GM10266 (cell line): Measurements from ENCODE around the gene EME2.

Experiments
- DNase-seq: peaks from one replicate; pipeline ENCODE4 v3.0.0; 2012; ENCODE audit errors: extremely low spot score
- TF ChIP-seq, protein P1 (sequence below): IDR thresholded peaks from 2 replicates; pipeline ENCODE4 v1.5.1; 2012; ENCODE audit warnings: mild to moderate bottlenecking, low read depth; ENCODE audit not compliant: control insufficient read depth, insufficient read depth; ENCODE audit errors: missing control alignments

EME2 gene

DNA sequence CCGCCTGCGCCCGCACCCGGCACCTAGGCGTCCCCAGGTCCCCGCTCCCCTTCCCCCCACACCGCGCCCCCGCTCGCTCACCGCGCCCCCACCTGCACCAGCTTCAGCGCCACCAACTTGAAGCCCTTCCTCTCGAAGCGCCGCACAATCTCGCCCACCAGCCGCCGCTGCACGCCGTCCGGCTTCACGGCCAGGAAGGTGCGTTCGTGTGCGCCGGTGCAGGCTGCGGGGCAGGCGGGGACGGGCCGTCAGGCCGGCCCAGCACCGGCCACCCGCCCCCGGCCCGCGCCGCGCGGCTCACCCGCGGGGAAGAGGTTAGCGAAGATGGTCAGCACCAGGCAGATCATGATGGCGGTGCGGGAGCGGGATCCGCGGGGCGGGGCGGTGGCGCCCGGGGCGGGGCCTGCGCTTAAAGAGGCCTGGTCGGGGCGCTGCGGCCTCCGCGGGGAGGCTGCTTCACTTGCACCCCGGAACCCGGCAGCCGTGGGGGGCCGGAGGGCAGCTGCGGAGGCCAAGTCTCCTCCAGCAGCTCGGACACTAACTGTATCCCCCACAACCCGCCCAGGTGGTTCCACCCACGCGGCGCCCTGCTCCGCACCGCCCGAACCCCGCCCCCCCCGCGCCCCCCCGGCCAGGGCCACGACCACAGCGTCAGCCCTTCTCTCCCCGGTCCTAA lies 1.3 kb upstream of the EME2 start, which contains the start of gene NME3:
NME3 (minus strand) TSS at position 356 of the 676 bp plus-strand sequence; CDS start at position 347, 9 bp downstream.
- DNase-seq = peak; percentile 94
- TF ChIP-seq, protein P1, sequence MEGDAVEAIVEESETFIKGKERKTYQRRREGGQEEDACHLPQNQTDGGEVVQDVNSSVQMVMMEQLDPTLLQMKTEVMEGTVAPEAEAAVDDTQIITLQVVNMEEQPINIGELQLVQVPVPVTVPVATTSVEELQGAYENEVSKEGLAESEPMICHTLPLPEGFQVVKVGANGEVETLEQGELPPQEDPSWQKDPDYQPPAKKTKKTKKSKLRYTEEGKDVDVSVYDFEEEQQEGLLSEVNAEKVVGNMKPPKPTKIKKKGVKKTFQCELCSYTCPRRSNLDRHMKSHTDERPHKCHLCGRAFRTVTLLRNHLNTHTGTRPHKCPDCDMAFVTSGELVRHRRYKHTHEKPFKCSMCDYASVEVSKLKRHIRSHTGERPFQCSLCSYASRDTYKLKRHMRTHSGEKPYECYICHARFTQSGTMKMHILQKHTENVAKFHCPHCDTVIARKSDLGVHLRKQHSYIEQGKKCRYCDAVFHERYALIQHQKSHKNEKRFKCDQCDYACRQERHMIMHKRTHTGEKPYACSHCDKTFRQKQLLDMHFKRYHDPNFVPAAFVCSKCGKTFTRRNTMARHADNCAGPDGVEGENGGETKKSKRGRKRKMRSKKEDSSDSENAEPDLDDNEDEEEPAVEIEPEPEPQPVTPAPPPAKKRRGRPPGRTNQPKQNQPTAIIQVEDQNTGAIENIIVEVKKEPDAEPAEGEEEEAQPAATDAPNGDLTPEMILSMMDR = no peak

DNA sequence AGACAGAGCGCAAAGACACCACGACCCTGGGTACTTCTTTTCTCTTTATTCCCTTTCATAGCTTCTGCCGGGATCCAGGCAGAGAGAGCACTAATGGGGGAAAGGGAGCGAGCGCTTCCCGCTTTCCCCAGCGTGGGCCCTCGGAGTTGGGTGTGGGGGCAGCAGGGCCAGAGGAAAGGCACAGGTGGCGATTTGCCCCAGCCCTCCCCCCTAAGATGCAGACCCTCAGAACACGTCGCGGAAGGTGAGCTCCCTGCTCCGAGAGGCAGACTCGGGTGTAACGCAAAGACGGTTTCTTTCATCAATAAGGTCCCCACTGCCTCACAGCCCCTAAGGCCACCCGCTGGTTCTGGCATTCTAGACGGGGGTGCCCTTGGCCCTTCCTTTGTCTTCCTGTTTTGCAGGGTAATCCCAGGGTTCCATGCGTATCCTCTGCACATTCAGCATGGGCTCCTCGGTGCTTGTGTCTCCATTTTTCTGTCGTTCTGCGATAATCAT lies 697 bp upstream of the EME2 start:
- no peak for DNase-seq
- TF ChIP-seq, protein P1 = no peak

DNA sequence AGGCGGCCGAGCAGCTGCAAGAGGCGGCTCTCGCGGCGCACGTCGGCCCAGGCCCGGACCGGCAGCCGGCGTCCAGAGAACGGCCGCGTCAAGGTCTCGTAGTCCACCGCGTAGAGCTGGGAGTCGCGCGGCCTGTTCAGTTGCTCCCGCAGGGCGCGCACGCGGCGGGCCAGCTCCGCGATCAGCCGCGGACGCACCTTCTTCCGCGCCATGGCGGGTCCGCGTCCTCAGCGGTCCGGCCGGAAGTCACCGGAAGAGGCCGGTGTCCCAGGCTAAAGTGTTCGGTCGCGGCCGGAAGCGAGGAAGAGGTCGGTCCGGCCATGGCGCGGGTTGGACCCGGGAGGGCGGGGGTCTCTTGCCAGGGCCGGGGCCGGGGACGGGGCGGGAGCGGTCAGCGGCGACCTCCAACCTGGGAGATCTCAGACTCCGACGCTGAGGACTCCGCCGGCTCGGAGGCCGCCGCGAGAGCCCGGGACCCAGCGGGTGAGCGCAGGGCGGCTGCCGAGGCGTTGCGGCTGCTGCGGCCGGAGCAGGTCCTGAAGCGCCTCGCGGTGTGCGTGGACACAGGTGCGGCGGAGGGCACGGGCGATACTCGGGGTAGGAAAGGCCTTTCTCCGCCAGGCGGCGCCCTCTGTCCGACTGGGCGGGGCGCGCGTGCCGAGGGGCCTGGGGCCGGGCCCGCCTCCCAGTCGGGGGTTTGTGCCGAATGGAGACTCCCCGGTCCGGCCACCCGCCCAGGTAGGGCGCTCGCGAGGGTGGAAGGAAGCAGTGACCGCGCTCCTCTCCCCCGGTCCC lies 495 bp downstream of the EME2 start, which contains the start of gene MRPS34:
MRPS34 (minus strand) TSS at position 227 of the 795 bp plus-strand sequence; CDS start at position 212, 15 bp downstream.
- TF ChIP-seq, protein P1 = peak; percentile 94
- DNase-seq = peak; percentile 93

DNA sequence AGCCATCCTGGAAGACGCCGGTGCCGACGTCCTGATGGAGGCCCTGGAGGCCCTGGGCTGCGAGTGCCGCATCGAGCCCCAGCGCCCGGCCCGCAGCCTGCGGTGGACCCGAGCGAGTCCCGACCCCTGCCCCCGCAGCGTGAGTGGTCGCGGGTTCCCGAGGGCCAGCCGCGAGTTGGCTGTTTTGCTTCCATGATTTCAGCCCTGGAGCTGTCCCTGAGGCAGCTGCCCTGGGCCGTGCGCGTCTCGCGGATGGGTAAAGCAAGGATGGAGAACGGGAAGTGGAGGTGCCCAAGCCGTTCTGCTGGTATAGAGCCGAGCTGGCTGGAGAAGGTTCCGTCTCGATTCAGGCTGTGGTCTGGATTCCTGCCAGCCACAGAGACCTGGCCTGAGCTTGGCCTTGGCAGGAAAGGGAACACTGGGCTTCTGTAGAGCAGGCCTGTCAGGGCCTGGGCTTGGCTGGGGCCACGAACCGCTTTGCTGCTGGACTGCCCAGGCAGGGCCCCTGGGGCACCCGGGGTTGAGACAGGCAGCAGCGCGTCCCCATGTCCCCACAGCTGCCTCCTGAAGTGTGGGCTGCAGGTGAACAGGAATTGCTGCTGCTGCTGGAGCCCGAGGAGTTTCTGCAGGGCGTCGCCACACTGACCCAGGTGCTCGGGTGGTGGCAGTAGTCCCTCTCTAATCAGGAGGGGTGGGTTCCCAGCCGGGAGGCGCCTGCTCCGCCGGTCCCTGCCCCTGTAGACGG lies 1.3 kb downstream of the EME2 start:
- no peak for DNase-seq

DNA sequence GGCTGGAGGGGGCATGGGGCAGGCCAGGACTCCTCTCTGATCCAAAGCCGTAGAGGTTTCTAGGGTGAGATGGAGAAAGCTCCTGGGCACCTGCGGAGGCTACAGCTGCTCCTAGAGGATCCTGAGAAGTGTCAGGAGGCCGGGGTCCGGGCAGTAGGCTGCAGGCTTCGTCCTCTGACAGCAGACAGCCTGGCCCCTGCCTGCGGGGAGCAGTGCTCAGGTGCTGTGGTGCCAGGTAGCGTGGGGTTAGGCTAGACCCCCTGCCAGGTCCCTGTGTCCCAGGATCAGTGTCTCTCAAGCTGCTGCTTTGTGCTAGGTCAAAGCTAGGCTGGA lies 1.8 kb downstream of the EME2 start:
- TF ChIP-seq, protein P1 = no peak
- no peak for DNase-seq

More for the DNA sequence above, 1.3 kb downstream of the EME2 start:
- TF ChIP-seq, protein P1 = no peak

DNA sequence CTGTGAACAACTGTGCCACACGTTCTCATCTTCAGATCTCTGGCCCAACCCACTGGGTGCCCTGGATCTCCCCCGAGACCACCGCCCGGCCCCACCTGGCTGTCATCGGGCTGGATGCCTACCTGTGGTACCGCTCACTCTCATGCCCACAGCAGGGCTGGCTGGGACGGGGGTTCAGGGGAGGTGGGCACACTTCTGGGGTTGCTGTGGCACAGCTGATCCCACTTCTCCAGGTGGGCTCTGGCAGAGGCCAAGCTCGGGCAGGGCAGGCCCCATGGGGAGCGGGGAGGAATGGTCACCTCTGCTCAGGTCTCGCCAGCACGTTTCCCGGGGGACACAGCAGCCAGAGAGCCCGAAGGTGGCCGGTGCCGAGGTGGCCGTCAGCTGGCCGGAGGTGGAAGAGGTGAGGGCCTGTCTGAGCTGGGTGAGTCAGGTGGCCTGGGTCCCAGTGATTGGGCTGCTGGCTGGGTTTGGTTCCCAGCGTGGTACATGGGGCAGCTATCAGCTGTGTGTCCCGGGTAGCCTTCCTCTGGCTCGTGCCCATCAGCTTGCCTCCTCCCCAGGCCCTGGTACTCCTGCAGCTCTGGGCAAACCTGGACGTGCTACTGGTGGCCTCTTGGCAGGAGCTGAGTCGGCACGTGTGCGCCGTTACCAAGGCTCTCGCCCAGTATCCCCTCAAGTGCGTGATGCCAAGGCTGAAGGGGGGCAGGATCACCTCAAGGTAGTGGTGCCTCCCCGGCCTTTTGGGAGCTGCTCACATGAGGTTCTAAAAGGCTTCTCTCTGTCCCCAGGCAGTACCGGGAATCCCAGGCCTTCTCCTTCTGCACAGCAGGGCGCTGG lies 2.6 kb downstream of the EME2 start:
- no peak for DNase-seq
- TF ChIP-seq, protein P1 = no peak
